ENCODE data around the gene SMYD3.

DNA sequence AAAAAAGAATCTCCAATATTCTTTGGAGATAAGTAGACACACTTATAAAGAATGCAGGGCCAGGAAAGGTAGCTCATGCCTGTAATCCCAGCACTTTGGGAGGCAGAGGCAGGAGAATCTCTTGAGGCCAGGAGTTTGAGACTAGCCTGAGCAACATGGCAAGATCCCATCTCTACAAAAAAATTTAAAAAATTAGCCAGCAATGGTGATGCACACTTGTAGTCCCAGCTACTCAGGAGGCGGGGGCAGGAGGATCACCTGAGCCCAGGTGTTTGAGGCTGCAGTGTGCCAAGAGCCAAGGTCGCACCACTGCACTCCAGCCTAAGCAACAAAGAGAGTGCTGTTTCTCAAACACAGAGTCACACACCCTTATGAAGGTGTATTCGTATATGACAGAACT, 385.0 kb downstream of the SMYD3 start:
- TF ChIP-seq, protein P1, sequence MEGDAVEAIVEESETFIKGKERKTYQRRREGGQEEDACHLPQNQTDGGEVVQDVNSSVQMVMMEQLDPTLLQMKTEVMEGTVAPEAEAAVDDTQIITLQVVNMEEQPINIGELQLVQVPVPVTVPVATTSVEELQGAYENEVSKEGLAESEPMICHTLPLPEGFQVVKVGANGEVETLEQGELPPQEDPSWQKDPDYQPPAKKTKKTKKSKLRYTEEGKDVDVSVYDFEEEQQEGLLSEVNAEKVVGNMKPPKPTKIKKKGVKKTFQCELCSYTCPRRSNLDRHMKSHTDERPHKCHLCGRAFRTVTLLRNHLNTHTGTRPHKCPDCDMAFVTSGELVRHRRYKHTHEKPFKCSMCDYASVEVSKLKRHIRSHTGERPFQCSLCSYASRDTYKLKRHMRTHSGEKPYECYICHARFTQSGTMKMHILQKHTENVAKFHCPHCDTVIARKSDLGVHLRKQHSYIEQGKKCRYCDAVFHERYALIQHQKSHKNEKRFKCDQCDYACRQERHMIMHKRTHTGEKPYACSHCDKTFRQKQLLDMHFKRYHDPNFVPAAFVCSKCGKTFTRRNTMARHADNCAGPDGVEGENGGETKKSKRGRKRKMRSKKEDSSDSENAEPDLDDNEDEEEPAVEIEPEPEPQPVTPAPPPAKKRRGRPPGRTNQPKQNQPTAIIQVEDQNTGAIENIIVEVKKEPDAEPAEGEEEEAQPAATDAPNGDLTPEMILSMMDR (IDR thresholded peaks at IDR 0.05; ENCODE audit: low read depth, low read length, poor library complexity, severe bottlenecking) = no peak
- TF ChIP-seq EZH2phosphoT487 (IDR thresholded peaks at IDR 0.05; ENCODE audit: borderline replicate concordance, low read length) = no peak

Data from DOHH2 (cell line).